ENCODE measurements around the gene PLA2G12A.
A peak's percentile ranks its signal among the peaks of the same experiment; 100 is the strongest.

The PLA2G12A gene

GRCh38 chr4:109708435-109708834, 21.4 kb downstream of the PLA2G12A start:
- Histone ChIP-seq H3K79me2 (ENCODE audit: insufficient read depth, low read length) (no peaks in the 10 kb centered on the region), H3K27ac (ENCODE audit: low read depth, low read length) (no peak overlapping the region), H3K4me2 (ENCODE audit: low read depth, low read length, poor library complexity, severe bottlenecking) (no peak overlapping the region), H4K20me1 (ENCODE audit: low read depth, low read length) (no peaks in the 10 kb centered on the region), H3K9me2 (replicated peaks; ENCODE audit: insufficient read depth, low read length) (no peaks in the 10 kb centered on the region), H3F3A (ENCODE audit: insufficient read depth) (peaks cover 7% of the 10 kb centered on the region; the same call in 1 of the 2 replicates), H3K27me3 (ENCODE audit: low read length) (no peaks in the 10 kb centered on the region), H3K9ac (ENCODE audit: low read length) (no peak overlapping the region), H2AFZ (ENCODE audit: low read depth, low read length, severe bottlenecking) (no peak overlapping the region), H3K9me3 (ENCODE audit: insufficient read depth, low read length) (no peaks in the 10 kb centered on the region), H3K4me3 (ENCODE audit: insufficient read depth, low read length, poor library complexity, severe bottlenecking) (no peak overlapping the region), H3K36me3 (ENCODE audit: low read length) (no peaks in the 10 kb centered on the region)
- TF ChIP-seq, protein P1, sequence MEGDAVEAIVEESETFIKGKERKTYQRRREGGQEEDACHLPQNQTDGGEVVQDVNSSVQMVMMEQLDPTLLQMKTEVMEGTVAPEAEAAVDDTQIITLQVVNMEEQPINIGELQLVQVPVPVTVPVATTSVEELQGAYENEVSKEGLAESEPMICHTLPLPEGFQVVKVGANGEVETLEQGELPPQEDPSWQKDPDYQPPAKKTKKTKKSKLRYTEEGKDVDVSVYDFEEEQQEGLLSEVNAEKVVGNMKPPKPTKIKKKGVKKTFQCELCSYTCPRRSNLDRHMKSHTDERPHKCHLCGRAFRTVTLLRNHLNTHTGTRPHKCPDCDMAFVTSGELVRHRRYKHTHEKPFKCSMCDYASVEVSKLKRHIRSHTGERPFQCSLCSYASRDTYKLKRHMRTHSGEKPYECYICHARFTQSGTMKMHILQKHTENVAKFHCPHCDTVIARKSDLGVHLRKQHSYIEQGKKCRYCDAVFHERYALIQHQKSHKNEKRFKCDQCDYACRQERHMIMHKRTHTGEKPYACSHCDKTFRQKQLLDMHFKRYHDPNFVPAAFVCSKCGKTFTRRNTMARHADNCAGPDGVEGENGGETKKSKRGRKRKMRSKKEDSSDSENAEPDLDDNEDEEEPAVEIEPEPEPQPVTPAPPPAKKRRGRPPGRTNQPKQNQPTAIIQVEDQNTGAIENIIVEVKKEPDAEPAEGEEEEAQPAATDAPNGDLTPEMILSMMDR (IDR thresholded peaks at IDR 0.05; ENCODE audit: insufficient read depth, low read length, poor library complexity, severe bottlenecking): no peak
- TF ChIP-seq EZH2phosphoT487 (conservative IDR thresholded peaks at IDR 0.05; ENCODE audit: low read length): no peak

DNA sequence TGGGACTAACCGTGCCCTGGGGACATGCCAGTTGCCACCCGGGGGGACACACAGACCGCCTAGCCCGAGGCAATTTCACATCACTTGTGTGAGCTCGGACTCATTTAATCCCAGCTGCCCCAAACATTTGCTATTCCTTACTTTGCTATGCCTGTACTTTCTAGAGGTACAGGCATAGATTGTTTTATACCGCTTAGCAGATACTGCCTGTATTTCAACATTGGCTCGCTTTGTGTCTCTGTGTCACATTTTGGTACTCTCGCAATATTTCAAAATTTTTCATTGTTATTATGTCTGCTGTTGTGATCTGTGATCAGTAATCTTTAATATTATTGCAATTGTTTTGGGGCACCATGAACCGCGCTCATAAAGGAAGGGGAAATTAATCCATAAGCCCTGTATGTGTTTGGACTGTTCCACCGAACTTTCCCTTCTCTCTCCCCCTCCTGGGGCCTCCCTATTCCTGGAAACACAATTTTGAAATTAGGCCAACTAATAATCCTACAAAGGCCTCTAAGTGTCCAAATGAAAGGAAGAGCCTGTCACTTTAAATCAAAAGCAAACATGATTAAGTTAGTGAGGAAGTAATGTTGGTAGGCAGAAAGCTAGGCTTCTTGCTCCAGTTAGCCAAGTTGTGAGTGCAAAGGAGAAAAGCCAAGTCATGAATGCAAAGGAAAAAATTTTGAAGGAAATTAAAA, 26.1 kb downstream of the PLA2G12A start:
- H3K36me3 ChIP-seq (ENCODE audit: low read length): no peaks in the 10 kb centered on the region
- H3F3A ChIP-seq (ENCODE audit: insufficient read depth): peaks cover 7% of the 10 kb centered on the region; the same call in 1 of the 2 replicates
- H3K4me3 ChIP-seq (ENCODE audit: insufficient read depth, low read length, poor library complexity, severe bottlenecking): peak overlapping the region; percentile 74
- no peaks in the 10 kb centered on the region for H3K27me3 ChIP-seq (ENCODE audit: low read length)
- no peak overlapping the region for H3K27ac ChIP-seq (ENCODE audit: low read depth, low read length)
- no peaks in the 10 kb centered on the region for H3K79me2 ChIP-seq (ENCODE audit: insufficient read depth, low read length)
- no peaks in the 10 kb centered on the region for H3K9me2 ChIP-seq (replicated peaks; ENCODE audit: insufficient read depth, low read length)
- H2AFZ ChIP-seq (ENCODE audit: low read depth, low read length, severe bottlenecking): peak overlapping the region; percentile 87
- no peak for TF ChIP-seq EZH2phosphoT487 (conservative IDR thresholded peaks at IDR 0.05; ENCODE audit: low read length)
- TF ChIP-seq, protein P1 (IDR thresholded peaks at IDR 0.05; ENCODE audit: insufficient read depth, low read length, poor library complexity, severe bottlenecking): no peak
- peak overlapping the region; percentile 64 for H3K9ac ChIP-seq (ENCODE audit: low read length)
- H3K9me3 ChIP-seq (ENCODE audit: insufficient read depth, low read length): no peaks in the 10 kb centered on the region
- H4K20me1 ChIP-seq (ENCODE audit: low read depth, low read length): no peaks in the 10 kb centered on the region
- peak overlapping the region; percentile 66 for H3K4me2 ChIP-seq (ENCODE audit: low read depth, low read length, poor library complexity, severe bottlenecking)

DNA sequence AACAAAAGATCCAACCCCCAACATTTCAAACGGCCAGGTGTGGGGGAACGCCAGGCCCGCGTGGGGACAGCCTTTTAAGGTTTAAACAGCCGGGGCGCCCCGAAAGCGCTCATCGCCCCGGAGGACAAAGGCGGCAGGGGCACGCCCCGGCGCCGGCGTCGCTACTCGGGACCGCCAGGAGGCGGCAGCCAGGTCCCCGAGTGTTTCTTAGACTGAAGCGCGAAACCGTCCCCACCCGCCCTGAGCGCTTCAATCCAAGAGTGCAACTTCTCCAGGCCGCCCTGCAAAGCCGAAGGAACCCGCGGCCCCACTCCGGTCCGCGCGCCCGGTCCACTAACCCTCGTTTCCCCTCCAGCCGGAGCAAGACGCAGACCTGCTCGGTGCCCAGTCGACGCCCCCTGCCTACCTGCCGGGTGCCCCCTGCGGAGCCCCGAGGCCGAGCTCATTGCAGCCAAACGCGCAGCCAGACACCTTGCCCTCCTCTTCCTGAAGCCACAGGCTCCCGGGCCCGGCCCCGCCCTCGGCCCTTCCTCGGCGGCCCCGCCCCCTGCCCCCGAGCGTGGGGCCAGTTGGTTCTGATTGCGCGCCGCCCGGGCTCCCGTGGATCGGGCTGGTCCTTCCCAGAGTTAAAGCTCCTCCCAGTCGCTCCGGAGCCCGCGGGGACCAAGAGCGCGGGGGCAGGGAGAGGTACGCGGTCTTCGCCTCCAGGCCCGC, 26.8 kb downstream of the PLA2G12A start, which contains the start of gene CASP6:
Gene CASP6, minus strand, starts transcription at position 496 of the 714 bp plus-strand sequence. Its CDS starts 50 bp downstream, at position 446.
- Histone ChIP-seq H3F3A (ENCODE audit: insufficient read depth) (peaks cover 7% of the 10 kb centered on the region; the same call in 1 of the 2 replicates), H3K9me2 (replicated peaks; ENCODE audit: insufficient read depth, low read length) (no peaks in the 10 kb centered on the region), H3K9ac (ENCODE audit: low read length) (peak within 1 kb of the TSS; percentile 64), H3K4me3 (ENCODE audit: insufficient read depth, low read length, poor library complexity, severe bottlenecking) (peak within 1 kb of the TSS; percentile 74), H2AFZ (ENCODE audit: low read depth, low read length, severe bottlenecking) (peak within 1 kb of the TSS; percentile 87), H3K27me3 (ENCODE audit: low read length) (no peaks in the 10 kb centered on the region), H3K79me2 (ENCODE audit: insufficient read depth, low read length) (no peaks in the 10 kb centered on the region), H3K36me3 (ENCODE audit: low read length) (no peaks in the 10 kb centered on the region), H3K9me3 (ENCODE audit: insufficient read depth, low read length) (no peaks in the 10 kb centered on the region), H3K4me2 (ENCODE audit: low read depth, low read length, poor library complexity, severe bottlenecking) (peak within 1 kb of the TSS; percentile 66), H4K20me1 (ENCODE audit: low read depth, low read length) (no peaks in the 10 kb centered on the region), H3K27ac (ENCODE audit: low read depth, low read length) (no peak within 1 kb of the TSS)
- TF ChIP-seq, protein P1 (IDR thresholded peaks at IDR 0.05; ENCODE audit: insufficient read depth, low read length, poor library complexity, severe bottlenecking): no peak
- no peak for TF ChIP-seq EZH2phosphoT487 (conservative IDR thresholded peaks at IDR 0.05; ENCODE audit: low read length)

All from SU-DHL-6 (cell line).